K562 treated with DMSO at 1 percent for 48 hours (cell line): ENCODE results near the gene SEMA4A. TPM values are rescaled to one million over a fixed set of nuclear protein-coding genes. Genes with fewer than 3 reads are reported as not detected.

Experiments used
- total RNA-seq: library from RNA; unstranded; fragments of 300-600 nt; gene quantifications from 2 replicates; pipeline ENCODE4 v1.2.3, GENCODE V29; 2022; ENCODE audit warnings: low replicate concordance; ENCODE audit errors: extremely low read depth

SEMA4A gene
- not detected in 2 replicates for total RNA-seq

GRCh38 chr1:156153362-156153761 is at the start of gene SEMA4A:
Gene SEMA4A (plus strand): TSS chr1:156153585. CDS start chr1:156154579, 994 bp downstream.

GRCh38 chr1:156114101-156114918 is 39.1 kb upstream of the SEMA4A start, which contains the start of gene LMNA:
Gene LMNA (plus strand): TSS chr1:156114711. CDS start chr1:156114919, 208 bp downstream.

GRCh38 chr1:156193488-156194299 is 40.3 kb downstream of the SEMA4A start, which contains the start of gene SLC25A44:
Gene SLC25A44 (plus strand): TSS chr1:156194104. CDS start chr1:156199848, 5,744 bp downstream.

DNA sequence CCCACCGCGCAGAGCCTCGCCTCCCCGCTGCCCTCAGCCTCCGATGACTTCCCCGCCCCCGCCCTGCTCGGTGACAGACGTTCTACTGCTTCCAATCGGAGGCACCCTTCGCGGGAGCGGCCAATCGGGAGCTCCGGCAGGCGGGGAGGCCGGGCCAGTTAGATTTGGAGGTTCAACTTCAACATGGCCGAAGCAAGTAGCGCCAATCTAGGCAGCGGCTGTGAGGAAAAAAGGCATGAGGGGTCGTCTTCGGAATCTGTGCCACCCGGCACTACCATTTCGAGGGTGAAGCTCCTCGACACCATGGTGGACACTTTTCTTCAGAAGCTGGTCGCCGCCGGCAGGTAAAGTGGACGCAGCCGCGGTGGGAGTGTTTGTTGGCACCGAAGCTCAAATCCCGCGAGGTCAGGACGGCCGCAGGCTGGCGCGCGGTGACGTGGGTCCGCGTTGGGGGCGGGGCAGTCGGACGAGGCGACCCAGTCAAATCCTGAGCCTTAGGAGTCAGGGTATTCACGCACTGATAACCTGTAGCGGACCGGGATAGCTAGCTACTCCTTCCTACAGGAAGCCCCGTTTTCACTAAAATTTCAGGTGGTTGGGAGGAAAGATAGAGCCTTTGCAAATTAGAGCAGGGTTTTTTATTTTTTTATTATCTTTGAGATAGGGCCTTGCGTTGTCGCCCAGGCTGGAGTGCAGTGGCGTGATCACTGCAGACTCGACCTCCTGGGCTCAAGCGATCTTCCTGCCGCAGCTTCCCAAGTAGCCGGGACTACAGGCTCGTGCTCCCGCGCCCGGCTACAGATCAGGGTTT is 59.7 kb downstream of the SEMA4A start, which contains the start of gene PMF1:
TSS of gene PMF1 (plus strand) at position 175 of the 811 bp plus-strand sequence. CDS start at position 184, 9 bp downstream.

Other genes starting within 250 kb of the SEMA4A start
- not detected in 2 replicates for gene RIT1, start 242.2 kb upstream of the SEMA4A start, total RNA-seq
- not detected in 2 replicates for gene KHDC4, start 219.2 kb upstream of the SEMA4A start, total RNA-seq
- not detected in 2 replicates for gene RXFP4, start 211.9 kb upstream of the SEMA4A start, total RNA-seq
- not detected in 2 replicates for gene ARHGEF2, start 175.0 kb upstream of the SEMA4A start, total RNA-seq
- gene SSR2, start 132.6 kb upstream of the SEMA4A start, total RNA-seq = not detected in 2 replicates
- gene UBQLN4, start 99.8 kb upstream of the SEMA4A start, total RNA-seq = not detected in 2 replicates
- not detected in 2 replicates for gene LAMTOR2, start 98.8 kb upstream of the SEMA4A start, total RNA-seq
- gene RAB25, start 92.4 kb upstream of the SEMA4A start, total RNA-seq = not detected in 2 replicates
- not detected in 2 replicates for gene MEX3A, start 71.1 kb upstream of the SEMA4A start, total RNA-seq
- gene LMNA, start 38.9 kb upstream of the SEMA4A start, total RNA-seq = not detected in 2 replicates
- gene SLC25A44, start 40.5 kb downstream of the SEMA4A start, total RNA-seq = not detected in 2 replicates
- not detected in 2 replicates for gene PMF1, start 59.4 kb downstream of the SEMA4A start, total RNA-seq
- not detected in 2 replicates for gene BGLAP, start 88.6 kb downstream of the SEMA4A start, total RNA-seq
- gene PAQR6, start 94.5 kb downstream of the SEMA4A start, total RNA-seq = not detected in 2 replicates
- gene SMG5, start 129.2 kb downstream of the SEMA4A start, total RNA-seq = not detected in 2 replicates
- gene TMEM79, start 130.7 kb downstream of the SEMA4A start, total RNA-seq = not detected in 2 replicates
- gene GLMP, start 142.1 kb downstream of the SEMA4A start, total RNA-seq = not detected in 2 replicates
- gene VHLL, start 145.7 kb downstream of the SEMA4A start, total RNA-seq = not detected in 2 replicates
- 1,364 TPM in 1 of 2 replicates, not detected in the other for gene CCT3, start 184.7 kb downstream of the SEMA4A start, total RNA-seq
- not detected in 2 replicates for gene TSACC, start 184.9 kb downstream of the SEMA4A start, total RNA-seq
- not detected in 2 replicates for gene RHBG, start 215.6 kb downstream of the SEMA4A start, total RNA-seq